Stimulated activated CD8-positive, alpha-beta memory T cell treated with anti-CD3 and anti-CD28 coated beads, Interleukin-12 subunit alpha, Interleukin-12 subunit beta, amount 100 ng/mL, for 4 hours (primary cell): ENCODE data around the gene RCAN1.
"Not testable (repeated sequence)": the region's sequence is repeated elsewhere in the genome, so short reads cannot be mapped to it uniquely, and the experiment has no call there.

ENCODE experiments used
- DNase-seq: peaks from one replicate; pipeline ENCODE4 v3.0.0-alpha.2; 2020; ENCODE audit warnings: low read depth

The RCAN1 gene

GRCh38 chr21:34514576-34515115 lies 100.3 kb downstream of the RCAN1 start:
- DNase-seq: no peak

GRCh38 chr21:34513129-34513675 lies 101.7 kb downstream of the RCAN1 start:
- no peak for DNase-seq

GRCh38 chr21:34511787-34512455 lies 103.0 kb downstream of the RCAN1 start, which contains the start of gene KCNE1:
Gene KCNE1 (minus strand): TSS chr21:34512210. CDS start chr21:34449634, 62,576 bp downstream.
- no peak for DNase-seq

- DNase-seq: no peak
Observed at GRCh38 chr21:34511181-34511580, 103.7 kb downstream of the RCAN1 start.

GRCh38 chr21:34510148-34511142 lies 104.5 kb downstream of the RCAN1 start:
- no peak for DNase-seq

GRCh38 chr21:34509151-34509550 lies 105.8 kb downstream of the RCAN1 start:
- no peak for DNase-seq

GRCh38 chr21:34504595-34504994 lies 110.3 kb downstream of the RCAN1 start:
- no peak for DNase-seq

GRCh38 chr21:34502480-34503106 lies 112.3 kb downstream of the RCAN1 start:
- no peak for DNase-seq

GRCh38 chr21:34501716-34502115 lies 113.2 kb downstream of the RCAN1 start:
- DNase-seq: no peak

- no peak for DNase-seq
Observed at GRCh38 chr21:34500191-34500590, 114.7 kb downstream of the RCAN1 start.

- no peak for DNase-seq
Observed at GRCh38 chr21:34499116-34499515, 115.8 kb downstream of the RCAN1 start.

- no peak for DNase-seq
Observed at GRCh38 chr21:34498623-34499022, 116.3 kb downstream of the RCAN1 start.

- not testable (repeated sequence) for DNase-seq
Observed at GRCh38 chr21:34483854-34484253, 131.1 kb downstream of the RCAN1 start.

GRCh38 chr21:34483435-34483834 lies 131.5 kb downstream of the RCAN1 start:
- not testable (repeated sequence) for DNase-seq

- DNase-seq: not testable (repeated sequence)
Observed at GRCh38 chr21:34467333-34467732, 147.6 kb downstream of the RCAN1 start.
